Mesenteric fat pad (tissue), 1 donor: Measurements from ENCODE around the gene ACKR1. TPM values are rescaled to one million over a fixed set of nuclear protein-coding genes. Genes with fewer than 3 reads are reported as not detected.

Experiments
- DNase-seq: peaks from one replicate; pipeline ENCODE4 v3.0.0-alpha.2; 2020; ENCODE audit warnings: low spot score
- total RNA-seq: library from RNA; stranded (reverse); fragmentation: NEBNext Ultra II Directional; extraction: Animal tissue kit (Norgen Biotek cat#: 25700); gene quantifications from one replicate; pipeline ENCODE4 v1.2.1, GENCODE V29; 2021
- donor health status: DM: yes; HTN: yes; CAD: no.

Gene ACKR1
- total RNA-seq, 1 donor from 2014 or later = 94.7 TPM

- DNase-seq = no peak
These were observed 14.3 kb downstream of the ACKR1 start for GRCh38 chr1:159218649-159219636.

GRCh38 chr1:159222075-159222865, 17.6 kb downstream of the ACKR1 start:
- no peak for DNase-seq

GRCh38 chr1:159223004-159223403, 18.3 kb downstream of the ACKR1 start:
- no peak for DNase-seq

- DNase-seq = no peak
These were observed 23.9 kb downstream of the ACKR1 start for GRCh38 chr1:159228554-159228953.

- no peak for DNase-seq
These were observed 24.7 kb downstream of the ACKR1 start for GRCh38 chr1:159229260-159229885.

- DNase-seq = no peak
These were observed 25.2 kb downstream of the ACKR1 start for GRCh38 chr1:159229896-159230295.

GRCh38 chr1:159239551-159240220, 35.0 kb downstream of the ACKR1 start:
- no peak for DNase-seq

GRCh38 chr1:159247266-159247665, 42.6 kb downstream of the ACKR1 start:
- DNase-seq = no peak

GRCh38 chr1:159248311-159248710, 43.6 kb downstream of the ACKR1 start:
- no peak for DNase-seq

GRCh38 chr1:159250638-159251216, 46.1 kb downstream of the ACKR1 start:
- DNase-seq = no peak

Other genes starting within 250 kb of the ACKR1 start
- 128 TPM for gene IFI16, start 195.0 kb upstream of the ACKR1 start, total RNA-seq
- 0.74 TPM for gene AIM2, start 128.1 kb upstream of the ACKR1 start, total RNA-seq
- gene CADM3, start 33.3 kb upstream of the ACKR1 start, total RNA-seq = 6.5 TPM
- 0.80 TPM for gene FCER1A, start 97.5 kb downstream of the ACKR1 start, total RNA-seq
- gene OR10J4, start 227.3 kb downstream of the ACKR1 start, total RNA-seq = not detected
- not detected for gene OR10J1, start 234.8 kb downstream of the ACKR1 start, total RNA-seq